Uterus (tissue), 4 donors: ENCODE data around the gene AEBP2. TPM values are rescaled to one million over a fixed set of nuclear protein-coding genes. Genes with fewer than 3 reads are reported as not detected.

Experiments
- DNase-seq, 2 donors: peaks; one replicate each; pipeline ENCODE4 v3.0.0-alpha.2; 2019 to 2020
- H3K27ac ChIP-seq, 2 donors: fragments of 200-600 bp; sonication (generic); 1 replicate in 1 of 2; 2 replicates in 1 of 2; pipeline ENCODE4 v1.5.1; 2016 to 2018
- H3K27me3 ChIP-seq, 2 donors: fragments of 200-600 bp; sonication (generic); one replicate each; pipeline ENCODE4 v1.5.1; 2018 to 2019; ENCODE audit warnings: control low read depth in 1 of 2
- H3K36me3 ChIP-seq, 2 donors: fragments of 200-600 bp; sonication (generic); one replicate each; pipeline ENCODE4 v1.5.1; 2019; ENCODE audit warnings: control low read depth in 1 of 2
- H3K4me1 ChIP-seq, 2 donors: fragments of 200-600 bp; sonication (generic); one replicate each; pipeline ENCODE4 v1.5.1; 2018 to 2019; ENCODE audit warnings: control low read depth in 1 of 2
- H3K4me3 ChIP-seq, 2 donors: fragments of 200-600 bp; sonication (generic); 1 replicate in 1 of 2; 2 replicates in 1 of 2; pipeline ENCODE4 v1.5.1; 2018 to 2019; ENCODE audit warnings: mild to moderate bottlenecking in 1 of 2
- H3K9me3 ChIP-seq, 2 donors: fragments of 200-600 bp; sonication (generic); one replicate each; pipeline ENCODE4 v1.5.1; 2019; ENCODE audit warnings: control low read depth in 1 of 2
- CTCF ChIP-seq, 4 experiments: fragments of 200-600 bp in 2 of 4; fragments of 450-650 bp in 2 of 4; sonication (generic) in 2 of 4; IDR thresholded peaks; one replicate each; pipeline ENCODE4 v1.5.1; 2016 to 2019; ENCODE audit warnings: antibody characterized with exemption in 4 of 4, mild to moderate bottlenecking in 2 of 4, moderate library complexity in 1 of 4
- POLR2A ChIP-seq, 2 donors: fragments of 450-650 bp; IDR thresholded peaks; one replicate each; pipeline ENCODE4 v1.6.1; 2016; ENCODE audit warnings: antibody characterized with exemption in 2 of 2, mild to moderate bottlenecking in 1 of 2, moderate library complexity in 1 of 2
- intact Hi-C: fragments of 100-400 bp; cut with DNase I; formaldehyde crosslinking; loops from one replicate; pipeline ENCODE4 v1.15.1; 2023; ENCODE audit warnings: low total_unique reads
- total RNA-seq, 4 donors: library from RNA; depleted of rRNA in 3 of 4; stranded (reverse); fragments of >200 nt in 3 of 4; gene quantifications; one replicate each; pipeline versions ENCODE4 v1.1.0 to v1.2.4, GENCODE V29; 2014 to 2023
- donor health status: DM: yes; HTN: yes; CAD: no.

Gene AEBP2
- total RNA-seq, 4 donors from 2014 or later, result 16.7 to 95.8 (median 69.1) TPM

GRCh38 chr12:19444097-19444496, 4.8 kb downstream of the AEBP2 start:
- intact Hi-C loops, result no loop called here

GRCh38 chr12:19447386-19447785, 8.1 kb downstream of the AEBP2 start:
- H3K9me3 ChIP-seq, result no peaks in the 10 kb centered on the region
- TF ChIP-seq POLR2A (IDR thresholded peaks at IDR 0.05) (no peak), CTCF (IDR thresholded peaks at IDR 0.05) (no peak)
- no peaks in the 10 kb centered on the region for H3K4me1 ChIP-seq
- no peak overlapping the region for H3K4me3 ChIP-seq
- no peak for DNase-seq
- no peaks in the 10 kb centered on the region for H3K36me3 ChIP-seq
- H3K27me3 ChIP-seq, result no peaks in the 10 kb centered on the region
- no peak overlapping the region for H3K27ac ChIP-seq
- intact Hi-C loops, result no loop called here

More at GRCh38 chr12:19444097-19444496, 4.8 kb downstream of the AEBP2 start:
- DNase-seq, result no peak
- Histone ChIP-seq H3K27ac (no peak overlapping the region), H3K4me3 (no peak overlapping the region), H3K4me1 (no peaks in the 10 kb centered on the region), H3K27me3 (no peaks in the 10 kb centered on the region), H3K9me3 (no peaks in the 10 kb centered on the region), H3K36me3 (no peaks in the 10 kb centered on the region)
- no peak for TF ChIP-seq CTCF (IDR thresholded peaks at IDR 0.05)
- TF ChIP-seq POLR2A (IDR thresholded peaks at IDR 0.05), result no peak

GRCh38 chr12:19449814-19450213, 10.5 kb downstream of the AEBP2 start:
- intact Hi-C loops, result no loop called here
- no peak for DNase-seq
- no peaks in the 10 kb centered on the region for H3K4me1 ChIP-seq
- H3K27me3 ChIP-seq, result no peaks in the 10 kb centered on the region
- no peak overlapping the region for H3K4me3 ChIP-seq
- H3K9me3 ChIP-seq, result no peaks in the 10 kb centered on the region
- no peak for TF ChIP-seq POLR2A (IDR thresholded peaks at IDR 0.05)
- TF ChIP-seq CTCF (IDR thresholded peaks at IDR 0.05), result no peak
- H3K36me3 ChIP-seq, result no peaks in the 10 kb centered on the region
- peak overlapping the region; percentile 26 to 67 for H3K27ac ChIP-seq

- TF ChIP-seq CTCF (IDR thresholded peaks at IDR 0.05), result no peak
- no peak for TF ChIP-seq POLR2A (IDR thresholded peaks at IDR 0.05)
- Histone ChIP-seq H3K4me1 (no peaks in the 10 kb centered on the region), H3K27ac (peak overlapping the region in 1 of 2 donors; percentile 67), H3K9me3 (no peaks in the 10 kb centered on the region), H3K27me3 (no peaks in the 10 kb centered on the region), H3K36me3 (no peaks in the 10 kb centered on the region), H3K4me3 (no peak overlapping the region)
- intact Hi-C loops, result no loop called here
- DNase-seq, result no peak
Measured at GRCh38 chr12:19450362-19450761, 11.1 kb downstream of the AEBP2 start.

- H3K36me3 ChIP-seq, result no peaks in the 10 kb centered on the region
- no peaks in the 10 kb centered on the region for H3K27me3 ChIP-seq
- peak overlapping the region in 1 of 2 donors; percentile 53 for H3K27ac ChIP-seq
- intact Hi-C loops, result no loop called here
- no peak overlapping the region for H3K4me3 ChIP-seq
- TF ChIP-seq CTCF (IDR thresholded peaks at IDR 0.05) (no peak), POLR2A (IDR thresholded peaks at IDR 0.05) (no peak)
- DNase-seq, result no peak
- no peaks in the 10 kb centered on the region for H3K4me1 ChIP-seq
- no peaks in the 10 kb centered on the region for H3K9me3 ChIP-seq
Measured at GRCh38 chr12:19451196-19451595, 11.9 kb downstream of the AEBP2 start.
